Measurements from ENCODE around the gene SOD3.

Gene SOD3

DNA sequence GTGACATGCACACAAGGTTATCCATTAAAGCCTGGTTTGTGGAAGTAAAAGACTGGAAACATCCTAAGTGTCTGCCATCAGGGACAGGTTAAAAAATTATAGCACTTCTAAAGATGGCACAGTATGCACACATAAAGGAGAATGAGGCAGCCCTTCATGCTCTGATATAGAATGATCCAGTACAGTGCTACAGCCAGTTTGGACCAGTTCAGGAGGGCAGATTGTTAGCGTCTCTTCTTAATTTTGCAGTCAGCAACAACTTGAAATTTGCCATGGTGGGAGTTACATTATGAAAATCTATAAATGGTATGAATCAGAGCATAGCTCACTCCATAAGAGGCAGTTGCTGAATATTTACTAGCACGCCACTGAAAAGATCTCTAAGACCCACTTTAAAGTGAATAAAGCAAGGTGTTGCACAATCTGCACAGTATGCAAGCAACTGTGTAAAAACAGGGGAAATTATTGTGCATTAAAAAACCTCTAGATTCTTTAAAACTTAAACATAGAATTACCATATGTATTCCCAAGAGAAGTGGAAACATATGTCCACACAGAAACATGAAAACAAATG is 20.3 kb upstream of the SOD3 start:
- FAIRE-seq (no peak), DNase-seq (ENCODE audit: low spot score) (no peak)

DNA sequence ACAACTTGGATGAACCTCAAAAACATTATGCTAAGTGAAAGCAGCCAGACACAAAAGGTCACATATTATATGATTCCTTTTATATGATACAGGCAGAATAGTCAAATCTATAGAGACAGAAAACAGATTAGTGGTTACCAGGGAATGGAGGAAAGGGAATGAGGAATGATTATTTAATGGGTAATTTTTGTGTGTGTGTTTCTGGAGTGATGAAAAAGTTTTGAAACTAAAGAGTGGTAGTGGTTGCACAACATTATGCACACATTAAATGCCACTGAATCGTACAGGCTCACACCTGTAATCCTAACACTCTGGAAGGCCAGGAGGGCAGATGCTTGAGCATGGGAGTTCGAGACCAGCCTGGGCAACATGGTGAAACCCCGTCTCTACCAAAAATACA is 19.6 kb upstream of the SOD3 start:
- no peak for FAIRE-seq
- DNase-seq (ENCODE audit: low spot score), result no peak

DNA sequence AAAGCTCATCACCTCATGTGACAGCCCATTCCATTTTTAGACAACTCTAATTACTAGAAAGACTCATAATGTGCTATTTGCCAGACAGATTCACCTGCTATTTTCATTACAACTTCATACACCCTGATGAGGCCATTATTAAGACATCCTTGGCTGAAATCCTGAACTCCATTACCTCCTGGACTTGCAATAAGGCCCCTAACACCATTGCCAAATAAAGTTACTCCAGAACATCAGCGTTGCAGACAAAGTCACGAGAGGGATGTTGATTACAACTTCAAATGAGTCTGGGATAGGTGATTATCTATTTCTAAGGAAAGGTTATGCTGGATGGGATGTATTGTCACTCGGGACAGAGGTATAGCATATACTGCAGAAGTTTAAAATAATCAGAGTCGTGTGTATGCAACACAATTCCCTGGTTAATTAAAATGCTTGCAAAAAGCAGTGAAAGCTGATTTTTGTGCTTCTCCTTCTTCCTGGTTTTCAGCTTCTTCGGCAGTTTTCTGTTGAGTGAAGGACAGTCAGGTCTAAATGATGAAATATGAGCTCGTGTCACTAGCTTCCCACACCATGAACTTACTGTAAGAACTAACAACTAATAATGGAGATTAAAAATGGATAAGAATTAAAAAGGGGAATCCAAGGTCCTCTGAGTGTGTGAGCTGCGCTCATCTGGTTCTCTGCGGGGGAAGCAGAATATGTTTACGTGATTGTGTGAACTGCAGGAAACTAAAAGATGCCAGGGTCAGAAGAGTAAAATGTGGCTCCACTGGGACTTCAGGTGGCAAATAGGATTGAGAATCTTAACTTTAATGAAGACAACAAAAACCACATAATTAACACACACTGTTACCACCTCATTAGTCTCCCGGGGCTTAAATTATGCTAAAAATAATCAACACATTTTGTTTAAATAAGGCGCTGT is 17.6 kb upstream of the SOD3 start:
- DNase-seq (ENCODE audit: low spot score) (no peak), FAIRE-seq (no peak)

DNA sequence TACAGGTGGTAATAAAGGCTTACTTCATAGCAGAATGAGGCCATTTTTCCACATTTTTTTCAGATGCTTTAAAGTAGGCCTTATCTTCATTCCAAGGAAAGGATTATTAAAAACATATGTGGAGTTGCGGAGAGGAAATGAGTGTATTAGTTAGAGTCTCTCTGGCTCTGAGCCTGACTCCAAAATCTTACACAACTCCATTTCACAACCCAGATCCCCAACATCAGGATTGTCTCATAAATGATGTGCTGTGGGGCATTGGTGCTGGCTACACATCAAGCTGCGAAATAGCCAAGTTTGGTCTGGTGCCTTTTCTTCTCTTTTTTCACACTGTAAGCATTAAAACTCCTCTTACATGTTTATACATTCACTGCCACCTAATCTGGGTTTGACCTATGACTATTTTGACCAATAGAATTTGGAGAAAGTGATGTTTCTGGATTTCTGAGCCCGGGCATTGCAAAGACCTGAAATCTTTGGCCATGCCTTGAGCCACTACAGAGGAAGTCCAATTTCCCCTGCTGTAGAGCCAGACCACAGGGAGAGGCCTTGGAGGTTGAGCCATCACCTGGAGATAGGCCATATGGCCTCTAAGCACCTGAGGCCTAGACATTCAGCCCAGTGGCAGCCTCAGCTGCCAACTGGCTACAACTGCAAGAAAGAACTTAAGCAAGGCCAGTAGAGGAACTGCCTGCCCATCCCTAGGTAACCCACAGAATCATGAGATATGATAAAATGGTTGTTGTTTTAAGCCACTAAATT is 16.7 kb upstream of the SOD3 start:
- FAIRE-seq, result no peak
- no peak for DNase-seq (ENCODE audit: low spot score)

DNA sequence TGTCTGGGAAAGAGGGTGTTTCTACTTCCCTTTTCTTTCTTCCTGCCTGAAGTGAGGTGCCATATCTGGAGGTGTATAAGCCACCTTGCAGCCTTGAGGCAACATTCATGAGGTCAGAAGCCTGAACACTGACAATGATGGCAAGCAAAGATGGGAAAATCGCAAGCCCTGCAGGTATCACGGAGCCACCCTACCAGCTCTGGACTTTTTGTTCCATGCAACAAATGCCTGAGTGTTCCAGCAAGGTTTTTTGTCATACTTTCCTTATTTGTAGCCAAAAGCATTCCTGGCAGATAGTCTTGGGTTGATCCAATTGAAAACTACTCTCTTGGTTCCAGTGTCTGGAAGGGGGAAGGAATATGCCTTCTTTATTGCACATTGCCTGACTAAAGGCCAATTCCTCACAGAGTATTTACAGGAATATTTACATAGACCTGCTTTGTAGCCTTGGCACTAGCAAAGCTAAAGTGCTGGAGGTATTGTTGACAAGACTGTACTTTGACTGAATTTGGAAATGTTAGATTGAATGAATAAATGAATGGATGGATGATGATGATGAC is 14.4 kb upstream of the SOD3 start:
- no peak for FAIRE-seq
- DNase-seq (ENCODE audit: low spot score), result no peak

DNA sequence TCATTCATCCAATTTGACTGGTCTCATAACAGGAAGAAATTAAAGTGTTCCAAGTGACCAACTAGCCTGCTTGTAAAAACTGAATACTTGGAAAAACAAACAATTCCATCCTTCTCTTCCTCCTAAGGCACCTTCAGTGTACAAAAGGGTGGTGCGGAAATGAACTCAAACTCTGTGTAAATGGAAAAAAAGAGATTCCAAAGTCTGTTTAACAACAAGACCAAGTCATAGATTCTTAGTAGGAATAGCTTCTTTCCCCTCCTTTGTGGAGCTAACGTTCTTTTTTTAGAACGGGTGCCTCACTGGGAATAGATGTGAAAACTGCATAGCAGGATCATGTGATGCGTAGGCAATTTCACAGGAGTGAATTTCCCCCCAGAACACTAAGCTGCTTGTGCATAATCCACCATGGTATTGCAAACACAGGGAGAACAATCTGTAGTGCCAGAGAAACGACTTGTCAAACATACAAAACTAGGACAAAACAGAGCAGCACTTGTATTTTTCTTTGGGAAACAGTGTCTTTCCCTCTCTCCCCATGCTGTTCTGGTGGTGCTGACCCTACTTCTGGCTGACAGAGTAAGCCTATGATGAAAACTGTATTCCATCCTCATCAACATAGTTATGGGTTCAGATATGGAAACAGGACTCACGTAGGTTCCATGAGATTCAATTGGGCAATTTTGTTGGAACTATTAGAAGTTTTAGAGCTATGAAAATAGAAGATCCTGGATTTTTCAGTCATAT is 13.2 kb upstream of the SOD3 start:
- DNase-seq (ENCODE audit: low spot score) (no peak), FAIRE-seq (no peak)

DNA sequence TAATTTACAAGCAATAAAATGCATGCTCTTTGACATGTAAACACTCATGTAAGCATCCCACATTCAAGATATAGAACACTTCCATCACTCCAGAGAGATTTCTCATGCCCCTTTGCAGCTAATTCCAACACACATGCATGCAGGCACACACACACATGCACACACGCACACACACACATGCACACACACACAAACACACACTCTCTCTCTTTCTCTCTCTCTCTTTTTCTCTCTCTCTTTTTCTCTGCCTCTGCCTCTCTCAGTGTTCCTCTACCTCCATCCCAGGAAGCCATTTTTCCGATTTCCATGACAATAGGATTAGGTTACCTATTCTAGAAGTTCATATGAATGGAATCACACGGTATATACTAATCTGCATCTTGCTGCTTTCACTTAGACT is 11.9 kb upstream of the SOD3 start:
- DNase-seq (ENCODE audit: low spot score), result no peak
- FAIRE-seq, result no peak

DNA sequence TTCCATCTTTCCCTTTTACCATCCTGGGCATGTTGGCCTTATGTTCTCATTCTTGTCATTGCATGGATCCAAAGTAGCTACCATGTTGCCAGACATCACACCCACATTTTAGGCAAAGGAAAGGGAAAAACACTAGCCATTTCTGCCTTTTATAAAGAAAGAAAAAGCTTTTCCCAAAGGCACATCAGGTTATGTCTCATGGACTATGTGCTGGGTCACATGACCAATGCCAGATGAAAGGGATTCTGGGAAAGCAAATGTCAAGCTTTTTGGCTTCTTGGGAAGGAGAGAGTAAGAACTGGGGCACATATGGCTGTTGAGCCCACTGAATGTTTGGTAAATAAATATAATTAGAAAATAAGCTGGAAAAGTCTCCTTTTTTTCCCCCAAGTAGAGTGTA is 4.3 kb upstream of the SOD3 start:
- FAIRE-seq (no peak), DNase-seq (ENCODE audit: low spot score) (no peak)

DNA sequence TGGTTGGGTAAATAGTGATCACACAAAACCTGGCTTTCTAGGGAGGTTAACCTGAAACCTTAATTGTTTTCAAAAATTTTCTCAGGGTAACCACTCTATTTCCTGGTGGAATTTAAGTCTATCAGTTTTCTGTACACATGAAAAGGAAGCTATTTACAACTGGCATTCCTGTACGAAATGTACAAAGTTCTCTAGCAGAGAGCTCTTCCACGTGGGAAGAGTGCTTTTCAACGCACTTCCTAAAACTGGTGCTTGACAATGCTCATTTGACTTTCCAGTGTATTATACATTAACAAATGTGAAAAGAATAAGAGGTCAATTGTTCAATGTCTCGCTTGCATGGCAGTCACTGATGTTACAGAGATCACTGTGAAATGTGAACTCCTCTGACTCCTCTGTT is 2.8 kb upstream of the SOD3 start:
- DNase-seq (ENCODE audit: low spot score), result no peak
- no peak for FAIRE-seq

DNA sequence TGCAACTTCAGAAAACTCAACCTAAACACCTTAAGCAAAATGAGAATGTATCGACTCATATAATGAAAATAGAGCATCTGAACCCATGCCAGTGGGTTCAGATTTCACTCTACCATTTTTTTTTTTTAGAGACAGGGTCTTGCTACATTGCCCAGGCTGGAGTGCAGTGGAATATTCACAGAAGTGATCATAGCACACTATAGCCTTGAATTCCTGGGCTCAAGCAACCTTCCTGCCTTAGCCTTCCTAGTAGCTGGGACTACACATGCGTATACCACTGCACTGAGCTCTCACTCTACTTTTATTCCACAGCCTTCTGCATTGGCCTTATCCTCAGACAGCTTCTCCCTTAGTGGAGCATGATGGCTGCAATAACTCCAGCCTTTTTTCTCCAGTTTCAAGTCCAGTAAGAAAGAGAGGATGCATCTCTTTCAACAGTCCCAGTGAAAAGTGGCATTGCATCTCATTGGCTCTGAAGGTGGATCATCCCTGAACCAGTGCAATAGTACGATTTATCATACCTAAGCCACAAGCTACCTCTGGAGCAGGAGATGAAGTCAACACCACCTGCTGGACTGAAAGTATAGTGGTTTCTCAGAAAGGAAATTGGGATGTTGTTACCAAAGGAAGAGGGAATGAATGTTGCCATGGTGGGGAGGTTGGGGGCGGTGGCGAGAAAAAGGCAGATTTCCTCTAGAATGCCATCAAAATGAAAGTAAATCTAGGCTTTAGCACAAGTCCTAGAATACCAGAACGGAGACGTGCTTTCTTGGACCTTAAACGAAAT is 2.0 kb upstream of the SOD3 start:
- DNase-seq (ENCODE audit: low spot score) (no peak), FAIRE-seq (no peak)

DNA sequence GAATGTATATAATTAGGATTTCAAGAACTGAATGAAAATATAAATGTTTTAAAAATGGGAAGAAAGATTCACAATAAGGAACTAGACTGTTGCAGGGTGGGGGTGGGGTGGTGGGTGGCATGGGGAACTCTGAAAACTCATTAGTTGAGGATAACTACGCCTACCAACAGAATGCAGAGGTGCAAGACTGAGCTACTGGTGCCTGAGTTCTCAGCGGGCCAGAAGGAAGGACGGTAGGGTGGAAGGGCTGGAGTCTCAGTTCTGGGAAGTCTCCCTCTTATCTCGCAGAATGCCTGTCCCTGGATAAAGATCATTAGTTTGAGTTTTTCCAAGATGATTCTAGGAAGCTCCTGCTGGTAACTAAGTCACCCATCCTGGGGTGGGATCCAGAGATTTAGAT is 1.3 kb upstream of the SOD3 start:
- FAIRE-seq, result no peak

DNA sequence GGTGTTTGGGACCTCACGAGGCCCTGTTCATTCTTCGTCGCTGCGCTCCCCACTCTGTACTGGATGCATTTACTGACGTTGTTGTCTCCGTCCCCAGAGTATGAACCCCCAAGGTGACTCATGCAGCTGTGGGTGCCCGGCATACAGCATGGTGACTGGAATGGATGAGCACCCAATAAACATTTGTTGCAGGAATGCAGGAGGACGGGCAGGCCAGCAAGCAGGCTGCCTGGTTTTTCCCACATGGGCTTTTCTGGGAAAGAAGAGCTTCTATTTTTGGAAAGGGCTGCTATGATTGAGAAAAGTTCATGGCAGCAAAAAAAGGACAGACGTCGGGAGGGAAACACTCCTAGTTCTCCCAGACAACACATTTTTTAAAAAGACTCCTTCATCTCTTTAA is 893 bp upstream of the SOD3 start:
- DNase-seq (ENCODE audit: low spot score) (no peak), FAIRE-seq (no peak)

More for the DNA sequence above, 1.3 kb upstream of the SOD3 start:
- DNase-seq (ENCODE audit: low spot score), result no peak

DNA sequence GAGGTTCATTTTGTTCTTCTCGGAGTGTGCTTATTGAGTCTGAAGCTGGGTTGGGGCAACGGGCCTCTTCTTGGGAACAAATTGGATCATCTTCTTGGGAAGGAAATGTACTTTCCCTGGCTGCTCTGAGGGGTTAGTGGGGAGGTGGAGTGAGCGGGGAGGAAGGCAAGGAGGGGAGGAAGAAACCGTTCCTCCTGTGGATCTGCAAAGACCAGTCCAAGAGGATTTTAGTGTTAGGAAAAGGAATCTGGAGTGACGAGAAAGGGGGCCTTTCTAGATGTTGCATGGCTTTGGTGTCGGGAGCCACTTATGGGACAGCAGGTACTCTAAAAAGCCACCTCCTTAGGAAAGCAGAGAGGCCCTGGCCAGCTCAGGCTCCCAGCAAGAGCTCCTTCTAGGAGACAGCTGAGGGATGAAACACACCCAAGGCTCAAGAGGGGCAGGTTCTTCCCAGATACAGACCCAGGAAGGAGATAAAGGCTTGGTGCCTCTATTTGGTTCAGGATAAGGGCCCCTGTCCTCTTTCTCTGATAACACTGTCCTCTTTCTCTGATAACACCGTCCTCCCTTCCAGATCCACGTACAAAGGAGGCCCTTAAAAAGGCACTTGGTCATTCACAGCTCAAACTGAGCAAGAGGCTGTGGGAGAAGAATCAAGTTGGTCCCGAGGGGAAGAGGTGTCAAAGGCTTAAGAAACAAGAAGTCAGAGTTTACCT is 451 bp downstream of the SOD3 start:
- FAIRE-seq (no peak), DNase-seq (ENCODE audit: low spot score) (no peak)

DNA sequence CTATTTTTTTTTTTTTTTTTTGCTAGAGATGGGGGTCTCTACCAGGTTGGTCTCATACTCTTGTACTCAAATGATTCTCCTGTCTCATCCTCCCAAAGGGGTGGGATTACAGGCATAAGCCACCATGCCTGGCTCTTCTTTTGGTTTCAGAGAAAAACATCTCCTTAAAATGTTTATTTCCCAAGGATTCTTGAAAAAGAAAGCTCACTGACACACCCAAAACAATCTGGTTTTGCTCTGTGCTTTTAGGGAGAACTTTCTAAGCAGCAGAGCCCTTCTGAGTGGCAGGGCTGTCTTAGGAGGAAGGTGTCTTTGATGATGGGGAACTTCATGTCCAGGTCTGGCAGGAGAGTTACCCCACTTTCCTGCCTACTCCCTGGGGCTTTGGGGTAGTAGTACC is 1.2 kb downstream of the SOD3 start:
- no peak for DNase-seq (ENCODE audit: low spot score)

DNA sequence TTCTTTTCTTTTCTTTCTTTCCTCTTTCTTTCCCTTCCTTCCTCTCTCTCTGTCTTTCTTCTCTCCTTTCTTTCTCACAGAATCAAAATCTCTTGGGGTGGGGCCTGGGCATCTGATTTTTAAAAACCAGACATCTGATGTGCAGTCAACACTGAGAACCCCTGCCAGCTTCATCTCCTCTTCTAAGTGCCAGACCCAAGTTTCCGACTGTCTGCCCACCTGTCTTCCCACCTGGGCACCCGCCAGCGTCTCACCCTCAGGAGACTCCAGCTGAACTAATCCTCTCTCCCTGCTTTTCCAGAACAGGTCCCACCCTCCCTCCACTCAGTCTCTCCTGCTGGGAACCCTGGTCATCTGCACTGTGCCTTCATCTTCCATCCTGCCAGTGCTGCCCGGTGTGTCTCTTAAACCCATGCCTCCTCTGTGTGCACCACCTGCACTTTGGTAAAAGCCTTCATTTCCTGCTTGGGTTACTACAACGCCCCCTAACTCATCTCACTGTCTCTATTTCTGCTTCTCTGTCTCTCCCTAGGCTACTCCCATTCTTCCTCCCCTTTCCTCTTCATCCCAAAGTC is 2.8 kb downstream of the SOD3 start:
- no peak for DNase-seq (ENCODE audit: low spot score)
- FAIRE-seq, result no peak

More for the DNA sequence above, 1.2 kb downstream of the SOD3 start:
- FAIRE-seq, result no peak

DNA sequence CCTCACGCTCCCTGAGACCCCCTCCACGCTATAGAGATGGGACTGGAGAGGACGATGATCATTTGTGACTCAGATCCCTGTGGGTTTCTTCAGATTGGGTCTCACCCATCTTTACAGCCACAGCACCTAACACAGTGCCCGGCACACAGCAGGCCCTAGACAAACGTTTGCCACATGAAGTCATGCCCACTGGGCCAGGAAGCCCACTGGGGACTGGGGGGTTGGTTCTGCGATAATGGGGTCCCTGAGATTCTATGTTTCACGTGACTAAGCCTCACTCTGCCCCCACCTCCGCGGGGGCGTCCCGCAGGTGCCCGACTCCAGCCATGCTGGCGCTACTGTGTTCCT is 3.8 kb downstream of the SOD3 start:
- FAIRE-seq, result no peak
- no peak for DNase-seq (ENCODE audit: low spot score)

DNA sequence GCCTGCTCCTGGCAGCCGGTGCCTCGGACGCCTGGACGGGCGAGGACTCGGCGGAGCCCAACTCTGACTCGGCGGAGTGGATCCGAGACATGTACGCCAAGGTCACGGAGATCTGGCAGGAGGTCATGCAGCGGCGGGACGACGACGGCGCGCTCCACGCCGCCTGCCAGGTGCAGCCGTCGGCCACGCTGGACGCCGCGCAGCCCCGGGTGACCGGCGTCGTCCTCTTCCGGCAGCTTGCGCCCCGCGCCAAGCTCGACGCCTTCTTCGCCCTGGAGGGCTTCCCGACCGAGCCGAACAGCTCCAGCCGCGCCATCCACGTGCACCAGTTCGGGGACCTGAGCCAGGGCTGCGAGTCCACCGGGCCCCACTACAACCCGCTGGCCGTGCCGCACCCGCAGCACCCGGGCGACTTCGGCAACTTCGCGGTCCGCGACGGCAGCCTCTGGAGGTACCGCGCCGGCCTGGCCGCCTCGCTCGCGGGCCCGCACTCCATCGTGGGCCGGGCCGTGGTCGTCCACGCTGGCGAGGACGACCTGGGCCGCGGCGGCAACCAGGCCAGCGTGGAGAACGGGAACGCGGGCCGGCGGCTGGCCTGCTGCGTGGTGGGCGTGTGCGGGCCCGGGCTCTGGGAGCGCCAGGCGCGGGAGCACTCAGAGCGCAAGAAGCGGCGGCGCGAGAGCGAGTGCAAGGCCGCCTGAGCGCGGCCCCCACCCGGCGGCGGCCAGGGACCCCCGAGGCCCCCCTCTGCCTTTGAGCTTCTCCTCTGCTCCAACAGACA is 4.4 kb downstream of the SOD3 start:
- FAIRE-seq (no peak), DNase-seq (ENCODE audit: low spot score) (no peak)

DNA sequence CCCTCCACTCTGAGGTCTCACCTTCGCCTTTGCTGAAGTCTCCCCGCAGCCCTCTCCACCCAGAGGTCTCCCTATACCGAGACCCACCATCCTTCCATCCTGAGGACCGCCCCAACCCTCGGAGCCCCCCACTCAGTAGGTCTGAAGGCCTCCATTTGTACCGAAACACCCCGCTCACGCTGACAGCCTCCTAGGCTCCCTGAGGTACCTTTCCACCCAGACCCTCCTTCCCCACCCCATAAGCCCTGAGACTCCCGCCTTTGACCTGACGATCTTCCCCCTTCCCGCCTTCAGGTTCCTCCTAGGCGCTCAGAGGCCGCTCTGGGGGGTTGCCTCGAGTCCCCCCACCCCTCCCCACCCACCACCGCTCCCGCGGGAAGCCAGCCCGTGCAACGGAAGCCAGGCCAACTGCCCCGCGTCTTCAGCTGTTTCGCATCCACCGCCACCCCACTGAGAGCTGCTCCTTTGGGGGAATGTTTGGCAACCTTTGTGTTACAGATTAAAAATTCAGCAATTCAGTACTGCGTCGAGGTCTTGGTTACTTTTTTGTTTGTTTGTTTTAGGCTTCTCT is 5.0 kb downstream of the SOD3 start:
- DNase-seq (ENCODE audit: low spot score) (no peak), FAIRE-seq (no peak)

Data from urothelium cell line (cell line).